ENCODE measurements around the gene SYNE2. TPM values are rescaled to one million over a fixed set of nuclear protein-coding genes. Genes with fewer than 3 reads are reported as not detected.
A peak's percentile ranks its signal among the peaks of the same experiment; 100 is the strongest.

The SYNE2 gene
- polyA plus RNA-seq, 1 donor from 2014 or later: 82.3 TPM

GRCh38 chr14:63854330-63854729, 1.5 kb downstream of the SYNE2 start:
- no peaks in the 10 kb centered on the region for H4K20me1 ChIP-seq (ENCODE audit: insufficient read depth)
- H2AFZ ChIP-seq (ENCODE audit: low read depth, low read length): no peak overlapping the region
- no peaks in the 10 kb centered on the region for H3K9me2 ChIP-seq (ENCODE audit: insufficient read depth, low read length)
- H3K9me3 ChIP-seq (ENCODE audit: low read length): no peaks in the 10 kb centered on the region
- H3F3A ChIP-seq (ENCODE audit: insufficient read depth, low read length, poor library complexity, severe bottlenecking): no peaks in the 10 kb centered on the region
- peak overlapping the region; percentile 76 for H3K4me2 ChIP-seq (ENCODE audit: low read length)
- no peaks in the 10 kb centered on the region for H3K27me3 ChIP-seq (ENCODE audit: insufficient read depth, low read depth, low read length)
- TF ChIP-seq MXI1 (conservative IDR thresholded peaks at IDR 0.05; ENCODE audit: poor library complexity, severe bottlenecking) (no peak), TAF1 (IDR thresholded peaks at IDR 0.05; ENCODE audit: low read depth) (no peak), EP300 (conservative IDR thresholded peaks at IDR 0.05; ENCODE audit: poor library complexity, severe bottlenecking) (no peak), REST (IDR thresholded peaks at IDR 0.05; ENCODE audit: borderline replicate concordance) (no peak), SMC3 (conservative IDR thresholded peaks at IDR 0.05; ENCODE audit: poor library complexity) (no peak), EZH2 (IDR thresholded peaks at IDR 0.05; ENCODE audit: borderline replicate concordance, insufficient read depth, low read length, poor library complexity, severe bottlenecking) (no peak), RAD21 (conservative IDR thresholded peaks at IDR 0.05) (no peak), POLR2AphosphoS5 (IDR thresholded peaks at IDR 0.05) (no peak), CTCF (IDR thresholded peaks at IDR 0.05; ENCODE audit: poor library complexity, severe bottlenecking) (no peak)
- H3K9ac ChIP-seq (ENCODE audit: low read length): peak overlapping the region; percentile 68
- peak overlapping the region; percentile 80 for H3K4me3 ChIP-seq (ENCODE audit: low read length)
- no peak overlapping the region for H3K27ac ChIP-seq (ENCODE audit: low read length)
- peaks cover 52% of the 10 kb centered on the region for H3K79me2 ChIP-seq (replicated peaks; ENCODE audit: insufficient read depth, low read length)
- no peaks in the 10 kb centered on the region for H3K36me3 ChIP-seq (ENCODE audit: insufficient read depth, low read length)

GRCh38 chr14:63855281-63855680, 2.5 kb downstream of the SYNE2 start:
- no peak overlapping the region for H3K27ac ChIP-seq (ENCODE audit: low read length)
- TF ChIP-seq EZH2 (IDR thresholded peaks at IDR 0.05; ENCODE audit: borderline replicate concordance, insufficient read depth, low read length, poor library complexity, severe bottlenecking) (no peak), MXI1 (conservative IDR thresholded peaks at IDR 0.05; ENCODE audit: poor library complexity, severe bottlenecking) (no peak), CTCF (IDR thresholded peaks at IDR 0.05; ENCODE audit: poor library complexity, severe bottlenecking) (no peak), RAD21 (conservative IDR thresholded peaks at IDR 0.05) (no peak), POLR2AphosphoS5 (IDR thresholded peaks at IDR 0.05) (no peak), SMC3 (conservative IDR thresholded peaks at IDR 0.05; ENCODE audit: poor library complexity) (no peak), TAF1 (IDR thresholded peaks at IDR 0.05; ENCODE audit: low read depth) (no peak), EP300 (conservative IDR thresholded peaks at IDR 0.05; ENCODE audit: poor library complexity, severe bottlenecking) (no peak), REST (IDR thresholded peaks at IDR 0.05; ENCODE audit: borderline replicate concordance) (no peak)
- H3K4me2 ChIP-seq (ENCODE audit: low read length): peak overlapping the region; percentile 35

More at GRCh38 chr14:63855281-63855680, 2.5 kb downstream of the SYNE2 start:
- no peak overlapping the region for H2AFZ ChIP-seq (ENCODE audit: low read depth, low read length)
- H3K9me2 ChIP-seq (ENCODE audit: insufficient read depth, low read length): no peaks in the 10 kb centered on the region
- no peaks in the 10 kb centered on the region for H4K20me1 ChIP-seq (ENCODE audit: insufficient read depth)
- H3K27me3 ChIP-seq (ENCODE audit: insufficient read depth, low read depth, low read length): no peaks in the 10 kb centered on the region
- no peaks in the 10 kb centered on the region for H3F3A ChIP-seq (ENCODE audit: insufficient read depth, low read length, poor library complexity, severe bottlenecking)
- H3K9ac ChIP-seq (ENCODE audit: low read length): no peak overlapping the region
- H3K36me3 ChIP-seq (ENCODE audit: insufficient read depth, low read length): no peaks in the 10 kb centered on the region
- peak overlapping the region; percentile 42 for H3K4me3 ChIP-seq (ENCODE audit: low read length)
- H3K9me3 ChIP-seq (ENCODE audit: low read length): no peaks in the 10 kb centered on the region
- H3K79me2 ChIP-seq (replicated peaks; ENCODE audit: insufficient read depth, low read length): peaks cover 55% of the 10 kb centered on the region

Data from neural cell (in vitro differentiated cells).